Measurements from ENCODE around the gene CNOT6L. TPM values are rescaled to one million over a fixed set of nuclear protein-coding genes. Genes with fewer than 3 reads are reported as not detected.

Gene CNOT6L
- total RNA-seq, 1 donor from 2014 or later = 21.8 TPM

- Histone ChIP-seq H3K36me3 (no peaks in the 10 kb centered on the region), H3K27me3 (ENCODE audit: low read depth) (no peaks in the 10 kb centered on the region), H3K4me1 (peaks cover 39% of the 10 kb centered on the region), H3K27ac (replicated peaks) (no peak overlapping the region), H3K9me3 (replicated peaks) (no peaks in the 10 kb centered on the region), H3K4me3 (no peak overlapping the region)
- no peak for DNase-seq
- intact Hi-C loops (cut with micrococcal nuclease) = no loop called here
- TF ChIP-seq, protein P1, sequence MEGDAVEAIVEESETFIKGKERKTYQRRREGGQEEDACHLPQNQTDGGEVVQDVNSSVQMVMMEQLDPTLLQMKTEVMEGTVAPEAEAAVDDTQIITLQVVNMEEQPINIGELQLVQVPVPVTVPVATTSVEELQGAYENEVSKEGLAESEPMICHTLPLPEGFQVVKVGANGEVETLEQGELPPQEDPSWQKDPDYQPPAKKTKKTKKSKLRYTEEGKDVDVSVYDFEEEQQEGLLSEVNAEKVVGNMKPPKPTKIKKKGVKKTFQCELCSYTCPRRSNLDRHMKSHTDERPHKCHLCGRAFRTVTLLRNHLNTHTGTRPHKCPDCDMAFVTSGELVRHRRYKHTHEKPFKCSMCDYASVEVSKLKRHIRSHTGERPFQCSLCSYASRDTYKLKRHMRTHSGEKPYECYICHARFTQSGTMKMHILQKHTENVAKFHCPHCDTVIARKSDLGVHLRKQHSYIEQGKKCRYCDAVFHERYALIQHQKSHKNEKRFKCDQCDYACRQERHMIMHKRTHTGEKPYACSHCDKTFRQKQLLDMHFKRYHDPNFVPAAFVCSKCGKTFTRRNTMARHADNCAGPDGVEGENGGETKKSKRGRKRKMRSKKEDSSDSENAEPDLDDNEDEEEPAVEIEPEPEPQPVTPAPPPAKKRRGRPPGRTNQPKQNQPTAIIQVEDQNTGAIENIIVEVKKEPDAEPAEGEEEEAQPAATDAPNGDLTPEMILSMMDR (IDR thresholded peaks at IDR 0.05; ENCODE audit: borderline replicate concordance) = no peak
These were observed 40.1 kb upstream of the CNOT6L start for GRCh38 chr4:77859256-77859655.

DNA sequence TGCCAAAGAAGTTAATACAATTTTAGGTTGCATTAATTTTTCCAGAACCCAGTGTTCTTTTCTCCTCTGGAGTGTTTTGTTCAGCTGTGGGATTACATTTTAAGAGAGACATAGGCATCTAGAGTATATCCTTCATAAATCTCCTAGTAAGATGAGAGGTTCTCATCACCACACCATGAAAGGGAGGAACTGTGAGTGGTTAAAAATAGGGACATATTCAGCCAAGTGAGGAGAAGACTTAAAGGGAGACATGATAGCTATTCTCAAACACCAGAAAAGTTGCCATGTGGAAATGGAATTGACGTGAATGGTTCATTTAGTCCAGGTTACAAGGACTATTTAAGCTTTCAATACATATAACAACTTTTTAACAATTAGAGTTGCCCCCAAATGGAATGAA, 37.0 kb upstream of the CNOT6L start:
- TF ChIP-seq, protein P1 (IDR thresholded peaks at IDR 0.05; ENCODE audit: borderline replicate concordance) = no peak
- no peaks in the 10 kb centered on the region for H3K27me3 ChIP-seq (ENCODE audit: low read depth)
- DNase-seq = no peak
- no peaks in the 10 kb centered on the region for H3K9me3 ChIP-seq (replicated peaks)
- intact Hi-C loops (cut with micrococcal nuclease) = no loop called here
- H3K4me3 ChIP-seq = no peak overlapping the region
- no peaks in the 10 kb centered on the region for H3K36me3 ChIP-seq
- H3K27ac ChIP-seq (replicated peaks) = peak overlapping the region; percentile 78
- H3K4me1 ChIP-seq = peaks cover 36% of the 10 kb centered on the region

GRCh38 chr4:77854431-77855111, 35.4 kb upstream of the CNOT6L start:
- Histone ChIP-seq H3K9me3 (replicated peaks) (no peaks in the 10 kb centered on the region), H3K27me3 (ENCODE audit: low read depth) (no peaks in the 10 kb centered on the region), H3K36me3 (no peaks in the 10 kb centered on the region), H3K4me1 (peaks cover 36% of the 10 kb centered on the region), H3K4me3 (peak overlapping the region; percentile 22), H3K27ac (replicated peaks) (peak overlapping the region; percentile 78)
- intact Hi-C loops (cut with micrococcal nuclease) = no loop called here
- no peak for DNase-seq
- TF ChIP-seq, protein P1 (IDR thresholded peaks at IDR 0.05; ENCODE audit: borderline replicate concordance) = no peak

- peak overlapping the region; percentile 78 for H3K27ac ChIP-seq (replicated peaks)
- intact Hi-C loops (cut with micrococcal nuclease) = no loop called here
- no peak overlapping the region for H3K4me3 ChIP-seq
- TF ChIP-seq, protein P1 (IDR thresholded peaks at IDR 0.05; ENCODE audit: borderline replicate concordance) = no peak
- no peaks in the 10 kb centered on the region for H3K9me3 ChIP-seq (replicated peaks)
- no peaks in the 10 kb centered on the region for H3K27me3 ChIP-seq (ENCODE audit: low read depth)
- H3K36me3 ChIP-seq = no peaks in the 10 kb centered on the region
- no peak for DNase-seq
- H3K4me1 ChIP-seq = peaks cover 36% of the 10 kb centered on the region
These were observed 33.8 kb upstream of the CNOT6L start for GRCh38 chr4:77852892-77853495.

- no peak overlapping the region for H3K27ac ChIP-seq (replicated peaks)
- no peak overlapping the region for H3K4me3 ChIP-seq
- H3K36me3 ChIP-seq = no peaks in the 10 kb centered on the region
- intact Hi-C loops (cut with micrococcal nuclease) = no loop called here
- no peaks in the 10 kb centered on the region for H3K9me3 ChIP-seq (replicated peaks)
- H3K27me3 ChIP-seq (ENCODE audit: low read depth) = no peaks in the 10 kb centered on the region
- DNase-seq = no peak
- TF ChIP-seq, protein P1 (IDR thresholded peaks at IDR 0.05; ENCODE audit: borderline replicate concordance) = no peak
- H3K4me1 ChIP-seq = peaks cover 17% of the 10 kb centered on the region
These were observed 30.3 kb upstream of the CNOT6L start for GRCh38 chr4:77849278-77849965.

All from left ventricle myocardium inferior (tissue), 1 donor.